B cell (primary cell): ENCODE results near the gene CAPZA2. TPM values are rescaled to one million over a fixed set of nuclear protein-coding genes. Genes with fewer than 3 reads are reported as not detected.

Experiments
- ATAC-seq: fragments of 200-7000 bp; cut with Tn5 transposase; one replicate; pipeline ENCODE4 v1.10.0; 2021; ENCODE audit warnings: low read depth, mild to moderate bottlenecking, moderate number of reproducible peaks, moderate library complexity
- CTCF ChIA-PET: fragments of 350-600 bp; sonication (Branson Sonifier 250); formaldehyde crosslinking; loops from one replicate; lab custom pipeline; 2021; ENCODE audit warnings: antibody characterized with exemption, inconsistent platforms; lab: Charles Lee
- POLR2A ChIA-PET: fragments of 350-600 bp; sonication (Branson Sonifier 250); formaldehyde crosslinking; loops from one replicate; lab custom pipeline; 2021; ENCODE audit warnings: antibody characterized with exemption; lab: Charles Lee
- DNase-seq: peaks from one replicate; pipeline ENCODE4 v3.0.0; 2013
- H2AFZ ChIP-seq: 2 replicates; pipeline ENCODE4 v1.6.1; 2012; ENCODE audit warnings: mild to moderate bottlenecking, low read depth, low read length; ENCODE audit not compliant: insufficient read depth, poor library complexity, severe bottlenecking
- H3K27ac ChIP-seq, 2 donors: 1 replicate in 1 of 2; 2 replicates in 1 of 2; pipeline ENCODE4 v1.5.1; 2012 to 2013; ENCODE audit warnings: low read length in 2 of 2, mild to moderate bottlenecking in 2 of 2, moderate library complexity in 1 of 2
- H3K27me3 ChIP-seq, 4 experiments: fragments of 200-600 bp in 1 of 4; sonication (generic) in 1 of 4; replicated peaks in 1 of 4; 1 replicate in 2 of 4; 2 replicates in 2 of 4; pipeline versions ENCODE4 v1.6.1 to v1.7.0; 2013 to 2016; ENCODE audit warnings: low read length in 3 of 4, mild to moderate bottlenecking in 2 of 4, mixed read lengths in 1 of 4, moderate library complexity in 1 of 4; ENCODE audit not compliant: insufficient read depth in 4 of 4, control insufficient read depth in 3 of 4; ENCODE audit errors: control extremely low read depth in 1 of 4
- H3K36me3 ChIP-seq, 2 experiments: replicated peaks in 1 of 2; 1 replicate in 1 of 2; 2 replicates in 1 of 2; pipeline versions ENCODE4 v1.6.1 to v1.7.1; 2013; ENCODE audit warnings: low read length in 1 of 2; ENCODE audit not compliant: insufficient read depth in 2 of 2, control insufficient read depth in 1 of 2; ENCODE audit errors: control extremely low read depth in 1 of 2, extremely low read depth in 1 of 2
- H3K4me1 ChIP-seq, 2 donors: fragments of 200-600 bp in 1 of 2; sonication (generic) in 1 of 2; 1 replicate in 1 of 2; 2 replicates in 1 of 2; pipeline versions ENCODE4 v1.5.1 to v1.6.1; 2013 to 2017; ENCODE audit warnings: low read length in 2 of 2; ENCODE audit not compliant: control insufficient read depth in 2 of 2, insufficient read depth in 2 of 2
- H3K4me2 ChIP-seq: replicated peaks from 2 replicates; pipeline ENCODE3; 2012; ENCODE audit warnings: mild to moderate bottlenecking, low read depth, low read length; ENCODE audit not compliant: poor library complexity, severe bottlenecking
- H3K4me3 ChIP-seq, 5 experiments: fragments of 200-600 bp in 1 of 5; sonication (generic) in 1 of 5; 1 replicate in 3 of 5; 2 replicates in 2 of 5; pipeline versions ENCODE4 v1.5.1 to v1.7.0; 2011 to 2016; ENCODE audit warnings: low read length in 4 of 5, mild to moderate bottlenecking in 4 of 5, low read depth in 2 of 5, control low read depth in 1 of 5, moderate library complexity in 1 of 5; ENCODE audit not compliant: insufficient read depth in 1 of 5; ENCODE audit errors: control extremely low read depth in 1 of 5, extremely low read depth in 1 of 5
- H3K79me2 ChIP-seq: fragments of 200-600 bp; sonication (generic); one replicate; pipeline ENCODE4 v1.6.0; 2016; ENCODE audit warnings: low read length; ENCODE audit not compliant: control insufficient read depth, insufficient read depth
- H3K9ac ChIP-seq: fragments of 200-600 bp; sonication (generic); 2 replicates; pipeline ENCODE4 v1.6.1; 2017; ENCODE audit warnings: mild to moderate bottlenecking, low read length, moderate library complexity
- H3K9me3 ChIP-seq, 3 donors: one replicate each; pipeline versions ENCODE4 v1.6.1 to v1.7.1; 2013; ENCODE audit warnings: low read length in 2 of 3; ENCODE audit not compliant: control insufficient read depth in 2 of 3, insufficient read depth in 1 of 3; ENCODE audit errors: control extremely low read depth in 1 of 3
- H4K20me1 ChIP-seq: 2 replicates; pipeline ENCODE4 v1.6.0; 2012; ENCODE audit warnings: mild to moderate bottlenecking, low read length; ENCODE audit not compliant: insufficient read depth, control insufficient read depth, poor library complexity, severe bottlenecking
- H3K27ac Mint-ChIP-seq: one replicate; pipeline ENCODE4 v1.8.0; 2021; ENCODE audit warnings: mixed read lengths
- H3K27me3 Mint-ChIP-seq: one replicate; pipeline ENCODE4 v1.8.0; 2021; ENCODE audit warnings: mixed read lengths
- H3K4me1 Mint-ChIP-seq: one replicate; pipeline ENCODE4 v1.8.0; 2021; ENCODE audit warnings: mixed read lengths
- H3K4me3 Mint-ChIP-seq: one replicate; pipeline ENCODE4 v1.8.0; 2021; ENCODE audit warnings: mixed read lengths
- H3K9me3 Mint-ChIP-seq: one replicate; pipeline ENCODE4 v1.8.0; 2022; ENCODE audit warnings: mixed read lengths; ENCODE audit not compliant: insufficient read depth
- EZH2 ChIP-seq: IDR thresholded peaks from 2 replicates; pipeline ENCODE4 v1.6.1; 2012; ENCODE audit warnings: borderline replicate concordance, low read depth, mild to moderate bottlenecking, moderate library complexity, low read length; ENCODE audit not compliant: insufficient read depth, poor library complexity, severe bottlenecking
- WGBS: methylation state at CpG from one replicate; pipeline ENCODE4 v1.1.5; 2013; ENCODE audit warnings: missing lambda C conversion rate; ENCODE audit not compliant: insufficient coverage; 5-methylcytosine and 5-hydroxymethylcytosine counted together
- intact Hi-C: fragments of 100-400 bp; cut with micrococcal nuclease; formaldehyde crosslinking; loops from one replicate; pipeline ENCODE4 v1.10.0; 2022
- polyA plus RNA-seq: library from polyadenylated mRNA; depleted of rRNA; stranded (reverse); fragments of >200 nt; gene quantifications from 2 replicates; pipeline ENCODE4 v1.2.3, GENCODE V29; 2012
- total RNA-seq, 2 donors: library from RNA; stranded (reverse); fragments of 120-200 nt in 1 of 2; gene quantifications; 1 replicate in 1 of 2; 2 replicates in 1 of 2; pipeline versions ENCODE4 v1.2.3 to v1.2.4, GENCODE V29; 2013 to 2022
- TF ChIP-seq, protein P1 (sequence below): fragments of 200-600 bp; IDR thresholded peaks from one replicate; pipeline ENCODE4 v1.8.0; 2022; ENCODE audit warnings: antibody characterized with exemption, mild to moderate bottlenecking

Gene CAPZA2
- total and polyA plus RNA-seq, 2 donors (not counting 1 experiment from before 2014, with no cell fraction given): 15.0 to 79.0 TPM

GRCh38 chr7:116953372-116953905 lies 91.1 kb downstream of the CAPZA2 start, which contains the start of gene ST7:
TSS of gene ST7 (plus strand) at chr7:116953501. CDS start at chr7:116953541, 40 bp downstream.
- DNase-seq (peak; percentile 80), ATAC-seq (peak; percentile 78)
- H2AFZ ChIP-seq: peak within 1 kb of the TSS; percentile 86
- peak within 1 kb of the TSS; percentile 93 for H3K27ac Mint-ChIP-seq
- WGBS: under 1% methylated on average over 77 of the region's 77 CpGs
- H3K4me3 Mint-ChIP-seq: peak within 1 kb of the TSS; percentile 97
- no peaks in the 10 kb centered on the region for H3K36me3 ChIP-seq
- peaks cover 12 to 13% of the 10 kb centered on the region in 2 donors for H3K4me1 ChIP-seq
- H3K4me3 ChIP-seq: peak within 1 kb of the TSS; percentile 56 to 80 (median 71)
- H3K4me1 Mint-ChIP-seq: peaks cover 20% of the 10 kb centered on the region
- H3K79me2 ChIP-seq: no peaks in the 10 kb centered on the region
- peak within 1 kb of the TSS; percentile 33 to 46 for H3K27ac ChIP-seq
- H3K9me3 ChIP-seq: no peaks in the 10 kb centered on the region
- TF ChIP-seq EZH2: no peak
- TF ChIP-seq, protein P1, sequence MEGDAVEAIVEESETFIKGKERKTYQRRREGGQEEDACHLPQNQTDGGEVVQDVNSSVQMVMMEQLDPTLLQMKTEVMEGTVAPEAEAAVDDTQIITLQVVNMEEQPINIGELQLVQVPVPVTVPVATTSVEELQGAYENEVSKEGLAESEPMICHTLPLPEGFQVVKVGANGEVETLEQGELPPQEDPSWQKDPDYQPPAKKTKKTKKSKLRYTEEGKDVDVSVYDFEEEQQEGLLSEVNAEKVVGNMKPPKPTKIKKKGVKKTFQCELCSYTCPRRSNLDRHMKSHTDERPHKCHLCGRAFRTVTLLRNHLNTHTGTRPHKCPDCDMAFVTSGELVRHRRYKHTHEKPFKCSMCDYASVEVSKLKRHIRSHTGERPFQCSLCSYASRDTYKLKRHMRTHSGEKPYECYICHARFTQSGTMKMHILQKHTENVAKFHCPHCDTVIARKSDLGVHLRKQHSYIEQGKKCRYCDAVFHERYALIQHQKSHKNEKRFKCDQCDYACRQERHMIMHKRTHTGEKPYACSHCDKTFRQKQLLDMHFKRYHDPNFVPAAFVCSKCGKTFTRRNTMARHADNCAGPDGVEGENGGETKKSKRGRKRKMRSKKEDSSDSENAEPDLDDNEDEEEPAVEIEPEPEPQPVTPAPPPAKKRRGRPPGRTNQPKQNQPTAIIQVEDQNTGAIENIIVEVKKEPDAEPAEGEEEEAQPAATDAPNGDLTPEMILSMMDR: no peak
- peak within 1 kb of the TSS; percentile 95 for H3K4me2 ChIP-seq
- no peaks in the 10 kb centered on the region for H4K20me1 ChIP-seq
- peak within 1 kb of the TSS; percentile 80 for H3K9ac ChIP-seq
- ChIA-PET POLR2A (no interaction called here), CTCF (interaction anchor here (1.1 kb wide), 2 partner anchors 21 to 173 kb away, joined by 3 to 4 read pairs; no protein-coding TSS in a partner anchor)
- no peaks in the 10 kb centered on the region for H3K9me3 Mint-ChIP-seq
- intact Hi-C loops: loop anchor here (1.0 to 10.0 kb wide), 2 partner anchors 91 to 429 kb away; partner anchors contain the start of genes CAPZA2 and CAV1
- H3K27me3 ChIP-seq: peaks cover 0 to 19% (median 2%) of the 10 kb centered on the region in 4 experiments
- H3K27me3 Mint-ChIP-seq: peaks cover 3% of the 10 kb centered on the region
